Lower leg skin (tissue), 4 donors: ENCODE data around the gene ZNF418. TPM values are rescaled to one million over a fixed set of nuclear protein-coding genes. Genes with fewer than 3 reads are reported as not detected.

Experiments used
- DNase-seq, 2 donors: peaks; one replicate each; pipeline ENCODE4 v3.0.0-alpha.2; 2019; ENCODE audit warnings: low spot score in 2 of 2
- H3K4me3 ChIP-seq: fragments of 200-600 bp; sonication (generic); 2 replicates; pipeline ENCODE4 v1.5.1; 2017; ENCODE audit warnings: mild to moderate bottlenecking, low read depth; ENCODE audit not compliant: poor library complexity, severe bottlenecking
- POLR2A ChIP-seq, 2 donors: fragments of 450-650 bp; IDR thresholded peaks; one replicate each; pipeline ENCODE4 v1.6.1; 2016 to 2017; ENCODE audit warnings: antibody characterized with exemption in 2 of 2, mild to moderate bottlenecking in 1 of 2, moderate library complexity in 1 of 2
- WGBS, 2 donors: methylation state at CpG; one replicate each; pipeline ENCODE4 v1.1.5; 2018; 5-methylcytosine and 5-hydroxymethylcytosine counted together
- intact Hi-C: fragments of 100-400 bp; cut with DNase I; formaldehyde crosslinking; loops from one replicate; pipeline ENCODE4 v1.15.0; 2023; ENCODE audit warnings: low total_unique reads
- total RNA-seq, 4 donors: library from RNA; depleted of rRNA; stranded (reverse); fragments of >200 nt; gene quantifications; one replicate each; pipeline ENCODE4 v1.1.0, GENCODE V29; 2016
- TF ChIP-seq, protein P1 (sequence below), 3 donors: fragments of 450-650 bp; IDR thresholded peaks; one replicate each; pipeline ENCODE4 v1.5.1; 2016; ENCODE audit warnings: antibody characterized with exemption in 3 of 3, mild to moderate bottlenecking in 3 of 3, moderate library complexity in 2 of 3

Gene ZNF418
- total RNA-seq, 4 donors from 2014 or later: 4.3 to 10.9 (median 6.2) TPM

DNA sequence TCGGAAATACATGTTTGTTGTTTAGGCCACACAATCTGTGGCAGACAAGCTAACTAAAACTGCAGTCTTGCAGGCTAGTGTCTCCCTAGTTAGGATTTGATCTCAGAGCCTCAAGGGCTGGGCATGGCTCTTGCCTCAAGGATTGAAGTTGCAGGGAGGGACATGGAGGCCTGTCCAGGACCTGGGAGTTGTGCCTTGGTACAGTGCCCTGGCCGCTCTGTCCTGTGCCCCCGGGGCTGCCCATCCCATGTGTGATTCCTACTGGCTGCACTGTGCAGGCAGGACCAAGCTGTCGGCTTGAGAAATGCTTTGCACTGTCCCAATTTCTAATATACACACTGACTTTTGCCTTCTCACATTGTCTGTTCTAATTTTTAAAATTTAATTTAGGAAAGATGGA, 19.8 kb upstream of the ZNF418 start:
- TF ChIP-seq, protein P1, sequence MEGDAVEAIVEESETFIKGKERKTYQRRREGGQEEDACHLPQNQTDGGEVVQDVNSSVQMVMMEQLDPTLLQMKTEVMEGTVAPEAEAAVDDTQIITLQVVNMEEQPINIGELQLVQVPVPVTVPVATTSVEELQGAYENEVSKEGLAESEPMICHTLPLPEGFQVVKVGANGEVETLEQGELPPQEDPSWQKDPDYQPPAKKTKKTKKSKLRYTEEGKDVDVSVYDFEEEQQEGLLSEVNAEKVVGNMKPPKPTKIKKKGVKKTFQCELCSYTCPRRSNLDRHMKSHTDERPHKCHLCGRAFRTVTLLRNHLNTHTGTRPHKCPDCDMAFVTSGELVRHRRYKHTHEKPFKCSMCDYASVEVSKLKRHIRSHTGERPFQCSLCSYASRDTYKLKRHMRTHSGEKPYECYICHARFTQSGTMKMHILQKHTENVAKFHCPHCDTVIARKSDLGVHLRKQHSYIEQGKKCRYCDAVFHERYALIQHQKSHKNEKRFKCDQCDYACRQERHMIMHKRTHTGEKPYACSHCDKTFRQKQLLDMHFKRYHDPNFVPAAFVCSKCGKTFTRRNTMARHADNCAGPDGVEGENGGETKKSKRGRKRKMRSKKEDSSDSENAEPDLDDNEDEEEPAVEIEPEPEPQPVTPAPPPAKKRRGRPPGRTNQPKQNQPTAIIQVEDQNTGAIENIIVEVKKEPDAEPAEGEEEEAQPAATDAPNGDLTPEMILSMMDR (IDR thresholded peaks at IDR 0.05): no peak
- TF ChIP-seq POLR2A (IDR thresholded peaks at IDR 0.05): no peak
- intact Hi-C loops: no loop called here
- WGBS, 2 donors: 94 to 98% methylated on average over 4 of the region's 4 CpGs
- H3K4me3 ChIP-seq: no peak overlapping the region
- peak in 1 of 2 donors; percentile 50 for DNase-seq

- WGBS, 2 donors: 93 to 96% methylated on average over 12 of the region's 12 CpGs
- no peak for DNase-seq
- no peak overlapping the region for H3K4me3 ChIP-seq
- TF ChIP-seq POLR2A (IDR thresholded peaks at IDR 0.05): no peak
- TF ChIP-seq, protein P1 (IDR thresholded peaks at IDR 0.05): no peak
- intact Hi-C loops: no loop called here
Observed at GRCh38 chr19:57949702-57950101, 14.5 kb upstream of the ZNF418 start.

DNA sequence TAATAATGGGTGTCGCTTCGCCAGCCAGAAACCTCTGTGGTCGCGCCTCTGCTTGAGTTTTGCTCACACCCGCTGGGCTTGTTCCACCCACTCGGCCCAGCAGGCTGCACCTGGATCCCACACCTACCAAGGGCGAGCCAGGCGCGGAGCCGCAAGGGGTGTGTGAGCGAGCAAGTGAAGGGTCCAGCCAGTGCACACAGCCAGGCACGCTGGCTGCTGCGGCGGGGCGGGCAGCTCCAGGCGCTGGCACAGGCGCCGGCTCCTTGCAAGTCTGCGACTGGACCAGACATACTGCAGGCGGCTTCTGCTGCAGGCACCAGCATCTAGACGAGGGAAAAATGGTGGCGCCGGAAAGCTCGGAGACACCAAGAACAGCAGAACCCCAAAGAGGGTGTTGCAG, 14.1 kb upstream of the ZNF418 start:
- WGBS, 2 donors: 94 to 96% methylated on average over 18 to 24 of the region's 24 CpGs
- DNase-seq: no peak
- H3K4me3 ChIP-seq: no peak overlapping the region
- intact Hi-C loops: no loop called here
- TF ChIP-seq, protein P1 (IDR thresholded peaks at IDR 0.05): no peak
- TF ChIP-seq POLR2A (IDR thresholded peaks at IDR 0.05): no peak

- DNase-seq: peak; percentile 90 to 97
- intact Hi-C loops: no loop called here
- peak within 1 kb of the TSS; percentile 93 for H3K4me3 ChIP-seq
- WGBS, 2 donors: 9 to 15% methylated on average over 29 to 40 of the region's 54 CpGs
- TF ChIP-seq, protein P1 (IDR thresholded peaks at IDR 0.05): no peak
- TF ChIP-seq POLR2A (IDR thresholded peaks at IDR 0.05): no peak
Observed at GRCh38 chr19:57947419-57948134, 12.4 kb upstream of the ZNF418 start, which contains the start of gene ZNF256. TSS of gene ZNF256 (minus strand) at chr19:57947706. CDS start at chr19:57947474, 232 bp downstream.

DNA sequence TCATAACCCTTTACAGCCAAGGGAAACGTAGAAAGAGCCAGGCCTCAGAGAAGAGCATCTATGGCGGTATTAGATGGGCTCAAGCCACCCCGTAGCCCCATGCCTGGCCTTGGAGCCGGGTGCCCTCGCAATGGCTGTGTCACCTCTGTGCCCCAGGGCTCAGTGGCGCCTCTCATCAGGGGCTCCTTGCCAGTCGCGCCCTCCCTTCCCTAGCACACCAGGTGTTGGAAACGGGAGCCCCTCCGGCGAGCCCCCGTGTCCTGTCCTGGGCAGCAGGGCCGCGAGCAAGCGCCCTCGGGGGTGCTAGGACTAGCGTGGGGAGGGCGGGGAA, 11.9 kb upstream of the ZNF418 start:
- WGBS, 2 donors: 0 to 1% methylated on average over 5 to 16 of the region's 18 CpGs
- TF ChIP-seq, protein P1 (IDR thresholded peaks at IDR 0.05): no peak
- no peak for TF ChIP-seq POLR2A (IDR thresholded peaks at IDR 0.05)
- no peak for DNase-seq
- peak overlapping the region; percentile 93 for H3K4me3 ChIP-seq
- intact Hi-C loops: no loop called here

DNA sequence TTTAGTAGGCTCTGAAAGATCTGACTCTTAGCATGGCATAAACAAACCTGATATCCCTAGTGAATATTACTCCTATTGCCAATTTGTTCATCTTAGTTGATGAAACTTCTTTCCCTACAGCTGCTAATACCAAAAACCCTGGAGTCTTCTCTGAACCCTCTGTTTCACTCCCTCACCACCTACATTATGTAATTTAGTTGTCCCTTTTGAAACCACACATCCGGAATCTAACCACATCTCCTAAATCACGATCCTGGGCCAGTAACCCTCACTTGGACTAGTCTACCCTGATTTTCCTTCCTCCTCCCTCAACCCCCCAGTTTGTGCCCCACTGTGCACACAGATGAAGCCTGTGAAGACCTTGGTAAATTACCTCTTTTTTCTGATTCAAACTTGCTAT, 11.1 kb upstream of the ZNF418 start:
- intact Hi-C loops: no loop called here
- H3K4me3 ChIP-seq: no peak overlapping the region
- WGBS, 2 donors: 52 to 82% methylated on average over 2 of the region's 2 CpGs
- no peak for DNase-seq
- TF ChIP-seq POLR2A (IDR thresholded peaks at IDR 0.05): no peak
- TF ChIP-seq, protein P1 (IDR thresholded peaks at IDR 0.05): no peak
